Liver (tissue), 3 donors: Measurements from ENCODE around the gene TNS1.

Experiments used
- EGR1 ChIP-seq, 2 donors: IDR thresholded peaks; 2 replicates each; pipeline ENCODE4 v1.6.1; 2016 to 2018; ENCODE audit warnings: antibody characterized with exemption in 2 of 2, low read depth in 2 of 2
- FOXA1 ChIP-seq: IDR thresholded peaks from 2 replicates; pipeline ENCODE4 v1.6.1; 2016; ENCODE audit warnings: antibody characterized with exemption
- FOXA2 ChIP-seq: IDR thresholded peaks from 2 replicates; pipeline ENCODE4 v1.6.1; 2016; ENCODE audit warnings: antibody characterized with exemption
- RAD21 ChIP-seq, 2 donors: IDR thresholded peaks; 2 replicates each; pipeline ENCODE4 v1.6.1; 2016; ENCODE audit warnings: antibody characterized with exemption in 2 of 2, mild to moderate bottlenecking in 2 of 2
- REST ChIP-seq: IDR thresholded peaks from 2 replicates; pipeline ENCODE4 v1.6.1; 2016; ENCODE audit warnings: antibody characterized with exemption, mild to moderate bottlenecking
- RXRA ChIP-seq, 2 donors: IDR thresholded peaks; 2 replicates each; pipeline ENCODE4 v1.6.1; 2017 to 2018; ENCODE audit warnings: antibody characterized with exemption in 2 of 2, mild to moderate bottlenecking in 1 of 2
- SP1 ChIP-seq: IDR thresholded peaks from 2 replicates; pipeline ENCODE4 v1.6.1; 2018; ENCODE audit warnings: antibody characterized with exemption, mild to moderate bottlenecking
- TAF1 ChIP-seq: conservative IDR thresholded peaks from 2 replicates; pipeline ENCODE4 v1.6.1; 2016; ENCODE audit warnings: antibody characterized with exemption, mild to moderate bottlenecking
- YY1 ChIP-seq: IDR thresholded peaks from 2 replicates; pipeline ENCODE4 v1.6.1; 2016; ENCODE audit warnings: antibody characterized with exemption, mild to moderate bottlenecking
- ZBTB33 ChIP-seq: IDR thresholded peaks from 2 replicates; pipeline ENCODE4 v1.6.1; 2016; ENCODE audit warnings: antibody characterized with exemption
- TF ChIP-seq, protein P1 (sequence below): fragments of 150-350 bp; IDR thresholded peaks from 2 replicates; pipeline ENCODE4 v1.5.1; 2017; ENCODE audit warnings: improper control_type of control experiment, low read depth, low read length; ENCODE audit not compliant: missing input control
- TF ChIP-seq, protein P2 (sequence below): IDR thresholded peaks from 2 replicates; pipeline ENCODE4 v1.6.1; 2016; ENCODE audit warnings: antibody characterized with exemption
- TF ChIP-seq, protein P3 (sequence below): IDR thresholded peaks from 2 replicates; pipeline ENCODE4 v1.6.1; 2016; ENCODE audit warnings: antibody characterized with exemption
- donor health status: healthy.
- donor health status: healthy.

- TF ChIP-seq, protein P1, sequence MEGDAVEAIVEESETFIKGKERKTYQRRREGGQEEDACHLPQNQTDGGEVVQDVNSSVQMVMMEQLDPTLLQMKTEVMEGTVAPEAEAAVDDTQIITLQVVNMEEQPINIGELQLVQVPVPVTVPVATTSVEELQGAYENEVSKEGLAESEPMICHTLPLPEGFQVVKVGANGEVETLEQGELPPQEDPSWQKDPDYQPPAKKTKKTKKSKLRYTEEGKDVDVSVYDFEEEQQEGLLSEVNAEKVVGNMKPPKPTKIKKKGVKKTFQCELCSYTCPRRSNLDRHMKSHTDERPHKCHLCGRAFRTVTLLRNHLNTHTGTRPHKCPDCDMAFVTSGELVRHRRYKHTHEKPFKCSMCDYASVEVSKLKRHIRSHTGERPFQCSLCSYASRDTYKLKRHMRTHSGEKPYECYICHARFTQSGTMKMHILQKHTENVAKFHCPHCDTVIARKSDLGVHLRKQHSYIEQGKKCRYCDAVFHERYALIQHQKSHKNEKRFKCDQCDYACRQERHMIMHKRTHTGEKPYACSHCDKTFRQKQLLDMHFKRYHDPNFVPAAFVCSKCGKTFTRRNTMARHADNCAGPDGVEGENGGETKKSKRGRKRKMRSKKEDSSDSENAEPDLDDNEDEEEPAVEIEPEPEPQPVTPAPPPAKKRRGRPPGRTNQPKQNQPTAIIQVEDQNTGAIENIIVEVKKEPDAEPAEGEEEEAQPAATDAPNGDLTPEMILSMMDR, result no peak
- TF ChIP-seq TAF1, result no peak
- TF ChIP-seq YY1, result no peak
- TF ChIP-seq FOXA1, result no peak
- TF ChIP-seq RAD21 (IDR thresholded peaks at IDR 0.05), result no peak
- TF ChIP-seq ZBTB33, result no peak
- no peak for TF ChIP-seq EGR1 (IDR thresholded peaks at IDR 0.05; ENCODE audit: low read depth in 2 of 2)
- no peak for TF ChIP-seq FOXA2
- TF ChIP-seq SP1, result no peak
- TF ChIP-seq, protein P2, sequence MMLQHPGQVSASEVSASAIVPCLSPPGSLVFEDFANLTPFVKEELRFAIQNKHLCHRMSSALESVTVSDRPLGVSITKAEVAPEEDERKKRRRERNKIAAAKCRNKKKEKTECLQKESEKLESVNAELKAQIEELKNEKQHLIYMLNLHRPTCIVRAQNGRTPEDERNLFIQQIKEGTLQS, result no peak
- TF ChIP-seq, protein P3, sequence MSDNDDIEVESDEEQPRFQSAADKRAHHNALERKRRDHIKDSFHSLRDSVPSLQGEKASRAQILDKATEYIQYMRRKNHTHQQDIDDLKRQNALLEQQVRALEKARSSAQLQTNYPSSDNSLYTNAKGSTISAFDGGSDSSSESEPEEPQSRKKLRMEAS, result no peak
- no peak for TF ChIP-seq RXRA (IDR thresholded peaks at IDR 0.05)
- TF ChIP-seq REST, result no peak
These were observed 65.8 kb downstream of the TNS1 start for GRCh38 chr2:217936952-217937351.
